Skin of body (tissue), 2 donors: ENCODE measurements around the gene C5orf22. TPM values are rescaled to one million over a fixed set of nuclear protein-coding genes. Genes with fewer than 3 reads are reported as not detected.
"Not testable (repeated sequence)": the region's sequence is repeated elsewhere in the genome, so short reads cannot be mapped to it uniquely, and the experiment has no call there.

Experiments used
- DNase-seq: peaks from one replicate; lab custom pipeline; 2025; lab: John Stamatoyannopoulos, UW
- total RNA-seq: library from RNA; depleted of rRNA; stranded (reverse); fragments of >200 nt; gene quantifications from one replicate; pipeline ENCODE4 v1.2.3, GENCODE V29; 2014

C5orf22 gene
- total RNA-seq, 1 donor from 2014 or later: 14.0 TPM

DNA sequence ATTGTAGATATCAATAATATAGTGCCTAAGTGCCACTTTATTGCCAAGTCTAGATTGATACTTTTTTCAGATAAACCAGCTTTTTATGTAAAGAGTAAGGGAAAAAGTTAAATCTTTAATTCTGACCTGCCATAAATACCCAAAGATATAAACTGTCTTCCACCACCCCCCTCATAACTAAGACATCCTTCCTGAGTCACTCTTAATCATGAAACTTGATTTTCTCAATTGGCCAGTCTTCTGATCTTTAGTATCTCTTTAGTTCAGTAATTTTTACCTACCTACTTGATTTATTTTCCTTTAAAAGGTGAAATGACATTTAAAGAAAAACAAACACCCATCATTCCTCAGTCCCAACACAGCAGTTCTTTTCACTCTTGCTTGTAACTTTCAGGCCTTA is 21.8 kb downstream of the C5orf22 start:
- DNase-seq: no peak

DNA sequence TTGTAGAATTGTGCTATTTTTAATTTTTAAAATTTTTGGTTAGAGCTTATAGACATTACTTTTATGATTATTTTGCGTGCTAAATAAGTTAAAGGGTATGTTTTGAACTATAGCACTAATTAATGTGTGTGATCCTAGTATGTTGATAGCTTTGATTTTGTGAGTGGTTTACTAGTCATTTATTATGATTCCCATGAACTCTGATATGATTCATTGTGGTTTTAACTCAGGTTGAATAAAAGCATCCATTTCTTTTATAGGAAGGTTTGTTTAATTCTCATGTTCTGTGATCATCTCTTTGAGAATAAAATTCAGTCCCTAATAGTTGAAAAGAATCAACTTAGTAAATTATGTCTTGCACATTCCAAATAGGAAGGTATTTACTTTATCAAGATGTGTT is 22.5 kb downstream of the C5orf22 start:
- no peak for DNase-seq

DNA sequence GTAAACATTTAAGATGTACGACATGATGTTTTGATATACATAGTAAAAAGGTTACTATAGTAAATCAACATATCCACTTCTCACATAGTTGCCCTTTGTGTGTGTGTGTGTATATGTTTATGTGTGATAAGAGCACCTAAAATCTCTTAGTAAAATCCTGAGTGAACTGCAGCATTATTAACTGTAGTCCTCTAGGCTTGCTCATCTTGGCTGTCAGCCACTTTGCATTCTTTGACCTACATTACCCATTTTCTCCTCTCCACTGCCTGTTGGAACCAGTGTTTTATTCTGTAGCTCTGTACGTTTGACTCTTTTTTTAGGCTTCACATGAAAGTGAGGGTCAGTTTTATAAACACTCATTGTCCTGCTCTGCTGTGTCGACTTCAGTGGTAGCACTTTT is 24.4 kb downstream of the C5orf22 start:
- DNase-seq: no peak

DNA sequence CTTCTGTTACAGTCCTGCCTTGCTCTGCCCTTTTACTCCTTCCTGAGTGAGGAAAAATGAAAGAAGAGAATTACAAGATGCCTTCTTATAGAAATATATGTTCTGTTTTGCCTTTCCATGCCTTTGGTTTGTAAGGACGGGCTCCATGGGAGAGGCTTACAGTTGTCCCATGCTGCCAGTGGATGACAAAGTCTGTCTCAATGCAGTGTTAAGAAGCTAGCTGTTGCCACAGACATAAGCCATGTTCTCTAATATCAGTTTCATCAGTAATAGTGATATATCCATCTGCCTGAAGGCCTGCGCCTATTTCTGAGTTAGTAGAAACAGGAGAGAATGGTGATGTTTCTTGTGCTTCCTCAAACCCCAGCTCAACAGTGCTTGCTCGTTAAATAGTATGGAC is 27.8 kb downstream of the C5orf22 start:
- no peak for DNase-seq

DNA sequence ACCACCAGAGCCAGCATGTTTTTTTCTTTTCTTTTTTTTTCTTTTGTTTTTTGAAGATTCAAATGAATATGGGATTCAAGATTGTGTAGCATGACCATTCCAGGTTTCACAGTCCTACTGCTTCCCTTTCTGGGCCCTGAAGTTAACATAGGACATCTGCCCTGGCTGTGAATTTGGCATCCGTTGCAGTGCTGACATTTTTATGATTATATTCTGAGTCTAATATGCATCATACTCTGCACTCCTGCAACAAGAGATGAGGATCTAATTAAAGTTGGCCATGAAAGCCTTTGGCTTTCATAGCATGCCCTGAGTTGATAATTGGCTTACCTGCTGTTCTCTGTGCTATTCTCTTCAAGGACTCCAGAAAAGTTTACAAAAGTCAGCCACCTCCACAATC is 29.8 kb downstream of the C5orf22 start:
- DNase-seq: peak; percentile 41

DNA sequence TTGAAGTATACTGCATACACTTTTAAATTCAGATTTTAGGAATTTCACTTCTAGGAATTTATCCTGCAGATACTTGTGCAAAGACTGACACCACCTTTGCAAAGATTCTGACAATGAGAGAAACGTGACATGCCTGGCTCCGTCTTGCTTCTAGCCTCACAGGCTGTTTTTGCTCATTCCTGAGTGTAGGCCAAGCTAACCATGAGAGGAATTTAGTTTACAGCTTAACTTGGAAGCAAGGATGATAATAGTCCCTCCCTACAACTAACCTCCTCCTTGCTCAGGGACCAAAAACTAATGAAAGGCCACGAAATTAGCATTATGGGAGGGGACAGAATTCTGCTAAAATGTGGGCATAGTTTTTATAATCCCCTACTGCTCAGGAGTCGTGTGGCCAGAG is 31.1 kb downstream of the C5orf22 start:
- no peak for DNase-seq

DNA sequence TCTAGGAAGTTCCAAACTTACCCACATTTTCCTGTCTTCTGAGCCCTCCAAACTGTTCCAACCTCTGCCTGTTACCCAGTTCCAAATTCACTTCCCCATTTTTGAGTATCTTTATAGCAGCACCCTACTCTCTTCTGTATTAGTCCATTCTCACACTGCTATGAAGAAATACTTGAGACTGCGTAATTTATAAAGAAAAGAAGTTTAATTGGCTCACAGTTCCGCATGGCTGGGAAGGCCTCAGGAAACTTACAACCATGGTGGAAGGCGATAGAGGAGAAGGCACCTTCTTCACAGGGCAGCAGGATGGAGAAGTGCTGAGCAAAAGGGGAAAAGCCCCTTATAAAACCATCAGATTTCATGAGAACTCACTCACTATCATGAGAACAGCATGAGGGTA is 34.3 kb downstream of the C5orf22 start:
- not testable (repeated sequence) for DNase-seq

DNA sequence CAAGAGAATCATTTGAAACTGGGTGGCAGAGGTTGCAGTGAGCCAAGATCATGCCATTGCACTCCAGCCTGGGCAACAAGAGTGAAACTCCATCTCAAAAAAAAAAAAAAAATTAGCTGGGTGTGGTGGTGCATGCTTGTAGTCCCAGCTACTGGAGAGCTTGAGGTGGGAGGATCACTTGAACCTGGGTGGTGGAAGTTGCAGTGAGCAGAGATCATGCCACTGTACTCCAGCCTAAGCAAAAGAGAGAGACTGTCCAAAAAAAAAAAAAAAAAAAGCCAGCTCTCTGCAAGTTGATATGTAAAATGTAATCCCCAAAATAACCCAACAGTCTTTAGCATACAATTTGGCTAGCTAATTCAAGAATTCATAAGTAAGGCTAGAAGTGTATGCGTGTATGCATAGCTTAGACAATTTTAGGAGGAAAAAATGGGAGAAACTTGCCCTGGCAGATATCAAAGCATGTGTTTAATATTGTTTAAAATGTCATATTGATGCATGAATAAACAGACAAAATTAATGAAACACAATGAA is 36.3 kb downstream of the C5orf22 start:
- DNase-seq: no peak

DNA sequence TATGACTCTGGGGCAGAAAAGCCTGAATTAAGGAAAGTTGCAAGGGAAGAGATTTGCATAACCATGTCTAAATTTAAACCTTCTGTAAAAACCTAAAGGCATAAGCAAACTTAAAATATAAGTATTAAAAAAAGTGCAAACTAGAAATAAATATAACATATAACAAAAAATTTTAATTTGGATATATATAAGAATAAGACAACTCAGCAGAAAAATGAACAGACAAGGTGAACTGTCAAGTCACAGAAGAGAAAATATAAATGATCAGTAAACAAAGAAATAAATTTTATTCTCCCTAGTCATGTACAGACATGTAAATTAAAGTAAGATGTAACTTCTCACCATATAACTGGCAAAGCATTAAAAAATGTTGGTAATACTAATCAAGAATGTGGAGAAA is 37.0 kb downstream of the C5orf22 start:
- no peak for DNase-seq

DNA sequence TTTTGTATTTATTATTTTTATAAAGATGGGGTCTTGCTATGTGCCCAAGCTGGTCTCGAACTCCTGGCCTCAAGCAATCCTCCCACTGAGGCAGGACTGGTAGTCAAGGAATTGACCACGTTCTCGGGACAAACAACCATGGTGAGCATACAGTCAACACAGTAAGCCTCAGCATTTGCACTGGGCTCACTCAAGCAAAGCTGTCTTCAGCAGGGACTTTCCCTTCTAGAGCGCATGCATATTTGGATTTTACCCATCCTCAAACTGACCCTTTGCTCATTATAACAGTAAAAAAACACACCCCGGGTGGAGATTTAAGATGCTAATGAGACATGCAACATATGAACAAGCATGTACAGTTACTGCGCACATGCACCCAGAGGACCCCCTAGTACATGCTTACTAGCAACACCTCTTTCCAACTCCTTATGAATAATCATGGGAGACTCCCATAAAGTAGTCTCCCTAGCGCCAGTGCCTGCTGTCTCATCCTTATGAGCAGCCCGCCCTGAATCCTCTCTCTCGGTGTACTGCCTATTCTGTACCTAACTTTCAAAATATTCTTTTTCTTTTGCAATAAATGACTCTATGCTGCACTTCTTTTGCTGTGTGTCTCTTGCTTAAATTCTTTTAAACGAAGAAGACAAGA is 41.5 kb downstream of the C5orf22 start:
- DNase-seq: no peak

DNA sequence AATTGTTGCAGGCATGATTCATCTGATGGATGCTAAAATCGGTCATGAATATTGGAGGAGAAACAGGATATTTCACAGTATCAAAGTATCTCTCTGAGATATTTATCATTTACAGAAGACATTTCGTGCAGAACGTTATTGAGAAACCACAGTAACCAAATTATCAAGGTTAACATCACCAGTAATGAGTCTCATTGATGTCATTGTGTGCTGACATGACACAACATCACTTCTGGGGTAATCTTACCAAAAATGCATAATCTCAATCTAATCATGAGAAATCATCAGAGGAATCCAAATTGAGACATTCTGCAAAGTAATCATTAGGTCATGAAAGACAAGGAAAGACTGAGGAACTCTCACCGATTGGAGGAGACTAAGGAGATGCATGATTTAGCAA is 42.7 kb downstream of the C5orf22 start:
- no peak for DNase-seq

DNA sequence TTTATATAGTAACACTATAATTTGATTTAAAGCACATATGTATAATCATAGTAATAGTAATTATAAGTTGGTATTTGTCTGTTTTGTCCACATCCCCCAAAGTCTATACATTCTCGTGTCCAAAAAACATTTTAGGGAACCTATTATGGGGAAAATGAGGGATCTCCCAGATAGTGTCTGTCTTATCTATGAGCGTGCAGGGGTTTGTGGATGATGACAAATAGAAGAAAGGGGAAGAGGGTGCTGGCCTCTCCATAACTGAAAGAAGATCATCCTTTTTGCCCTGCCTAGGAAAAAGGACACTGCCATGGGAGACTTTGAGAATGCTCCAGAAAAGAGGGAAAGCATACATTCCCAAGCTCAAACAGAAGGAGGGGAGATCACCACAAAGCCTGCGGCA is 45.3 kb downstream of the C5orf22 start:
- DNase-seq: no peak

DNA sequence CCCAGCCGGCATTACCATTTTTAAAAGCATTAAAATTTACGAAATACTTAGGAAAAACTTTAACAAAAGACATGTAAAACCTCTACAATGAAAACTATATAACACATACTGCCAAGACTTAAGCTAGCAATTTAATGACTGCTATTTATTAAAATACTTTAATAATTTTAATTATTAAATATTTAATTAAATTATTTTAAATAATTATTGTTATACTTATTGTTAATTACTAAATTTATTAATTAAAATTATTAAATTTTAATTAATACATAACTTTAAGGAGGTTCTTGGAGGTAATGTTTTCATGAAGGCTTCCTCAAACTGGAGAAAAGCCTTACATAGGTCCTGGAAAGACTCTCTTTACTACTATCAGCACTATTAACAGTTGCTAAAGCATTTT is 47.5 kb downstream of the C5orf22 start:
- no peak for DNase-seq

DNA sequence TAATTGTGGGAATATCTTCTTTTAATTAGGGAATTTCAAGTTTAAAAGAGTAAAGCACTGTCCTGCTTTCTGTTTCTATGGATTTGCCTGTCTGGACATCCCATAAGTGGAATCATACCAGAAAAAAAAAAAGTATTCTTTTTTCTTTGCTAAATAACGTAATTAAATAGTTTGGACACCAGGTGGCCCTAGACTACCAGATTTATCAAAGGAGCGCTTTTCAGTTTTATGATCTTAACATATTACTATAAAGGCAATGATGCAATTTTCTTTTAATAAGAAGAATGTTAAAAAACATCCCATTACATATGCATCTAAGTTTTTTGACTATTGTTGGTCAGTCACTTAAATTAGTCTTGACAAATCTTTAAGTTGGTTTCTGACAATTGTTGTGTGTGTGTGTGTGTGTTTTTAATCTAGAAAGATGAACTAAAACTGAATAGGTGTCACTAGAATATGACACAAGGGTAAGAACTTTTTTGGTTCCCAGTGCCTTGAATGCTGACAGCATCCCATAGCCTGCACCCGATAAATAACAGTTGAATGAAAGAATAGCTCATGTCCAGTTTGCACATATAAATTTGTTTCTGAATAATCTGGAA is 49.5 kb downstream of the C5orf22 start:
- peak; percentile 53 for DNase-seq

DNA sequence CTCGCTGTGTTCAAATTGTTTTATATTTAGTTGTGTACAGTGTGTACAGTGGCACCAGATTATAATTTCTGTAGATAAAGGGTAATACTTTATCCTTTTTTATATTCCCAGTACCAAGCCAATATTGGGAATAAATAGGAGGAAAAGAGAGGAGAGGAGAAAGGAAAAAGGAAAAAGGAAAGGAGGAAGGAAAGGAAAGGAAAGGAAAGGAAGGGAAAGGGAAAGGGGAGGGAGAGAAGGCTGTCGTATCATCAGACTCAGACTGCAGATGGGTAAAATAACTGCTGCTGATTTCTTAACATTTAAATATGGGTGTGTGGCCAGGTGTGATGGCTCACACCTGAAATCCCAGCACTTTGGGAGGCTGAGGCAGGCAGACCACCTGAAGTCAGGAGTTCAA is 51.0 kb downstream of the C5orf22 start:
- DNase-seq: no peak

DNA sequence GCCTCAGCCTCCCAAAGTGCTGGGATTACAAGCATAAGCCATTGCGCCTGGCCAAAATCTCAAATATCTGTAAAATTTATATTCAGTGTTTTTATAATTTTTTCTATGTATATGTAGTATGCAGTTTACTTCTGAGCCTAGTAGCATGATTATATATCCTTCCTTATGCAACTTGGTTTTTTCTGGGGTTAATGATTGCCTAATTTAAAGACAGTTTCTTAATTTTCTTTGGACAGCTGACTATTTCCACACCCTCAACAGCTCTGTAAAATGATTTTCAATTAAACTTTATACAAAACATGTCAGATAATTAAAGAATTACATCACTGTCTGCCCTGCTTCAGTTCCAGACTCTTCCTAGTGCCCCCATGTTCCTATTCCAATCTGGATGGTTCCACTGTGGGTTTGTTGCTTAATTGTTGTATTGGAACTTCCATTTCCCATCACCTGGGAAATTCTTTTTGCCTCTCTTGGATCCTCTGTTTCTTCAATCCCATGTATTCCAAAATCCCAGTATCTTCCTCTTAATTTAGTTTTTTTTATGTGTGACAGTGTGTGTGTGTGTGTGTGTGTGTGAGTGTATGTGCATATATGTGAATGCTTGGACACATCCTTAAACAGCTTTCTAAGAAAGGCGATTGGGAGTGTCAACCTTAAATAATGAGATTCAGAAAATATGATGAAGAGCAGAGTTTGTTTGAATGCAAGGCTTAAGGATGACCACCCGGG is 53.2 kb downstream of the C5orf22 start:
- no peak for DNase-seq

DNA sequence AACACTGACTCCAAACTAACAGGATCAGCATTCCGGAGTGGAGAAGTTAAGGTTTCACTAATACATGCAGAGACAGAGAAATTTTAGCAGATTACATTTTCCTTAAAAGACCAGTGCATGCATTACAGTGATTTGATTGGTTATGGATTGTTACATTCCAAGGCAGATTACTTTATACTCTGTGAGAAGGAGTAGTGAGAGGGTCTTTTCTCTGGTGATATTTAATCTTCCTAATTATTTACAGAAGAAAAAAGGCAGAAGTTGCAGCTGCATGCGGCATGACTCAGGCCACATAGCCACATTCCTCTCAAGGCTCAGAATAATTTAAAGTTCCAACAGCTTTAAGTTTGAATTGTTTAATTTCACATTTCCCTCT is 53.8 kb downstream of the C5orf22 start:
- no peak for DNase-seq

DNA sequence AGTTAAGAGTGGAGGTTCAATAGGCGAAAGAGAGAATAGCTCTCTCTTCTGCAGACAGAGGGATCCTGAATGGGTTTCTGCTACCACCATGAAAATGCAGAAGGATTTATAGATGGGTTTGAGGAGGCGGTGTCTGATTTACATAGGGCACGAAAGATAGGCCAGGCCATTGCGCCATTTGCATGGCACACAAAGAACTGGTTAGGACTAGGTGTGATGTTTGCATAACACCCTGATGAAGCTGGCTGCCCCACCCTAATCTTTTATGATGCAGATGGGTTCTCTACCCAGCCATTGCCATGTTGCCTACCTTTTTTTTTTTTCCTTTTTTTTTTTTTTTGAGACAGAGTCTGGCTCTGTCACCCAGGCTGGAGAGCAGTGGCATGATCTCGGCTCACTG is 55.4 kb downstream of the C5orf22 start:
- DNase-seq: no peak

DNA sequence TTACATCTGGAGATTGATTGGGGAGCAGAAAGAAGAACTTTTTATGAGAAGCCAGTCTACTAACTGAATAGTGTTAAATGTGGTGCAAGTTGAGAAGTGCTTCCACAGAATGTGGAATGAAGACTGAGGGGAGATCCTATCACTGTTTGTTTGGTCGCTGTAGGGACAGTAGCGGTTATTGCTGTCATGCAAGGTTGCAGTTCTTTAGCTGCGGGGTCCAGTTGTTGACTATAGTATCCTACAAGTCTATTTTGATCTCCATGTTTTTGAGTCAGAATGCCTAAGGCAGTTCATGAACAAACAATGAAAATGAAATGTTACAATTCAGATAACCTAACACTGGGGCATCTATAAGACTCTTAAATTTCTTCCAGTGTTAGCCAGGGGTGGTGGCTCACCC is 61.6 kb downstream of the C5orf22 start:
- DNase-seq: no peak

DNA sequence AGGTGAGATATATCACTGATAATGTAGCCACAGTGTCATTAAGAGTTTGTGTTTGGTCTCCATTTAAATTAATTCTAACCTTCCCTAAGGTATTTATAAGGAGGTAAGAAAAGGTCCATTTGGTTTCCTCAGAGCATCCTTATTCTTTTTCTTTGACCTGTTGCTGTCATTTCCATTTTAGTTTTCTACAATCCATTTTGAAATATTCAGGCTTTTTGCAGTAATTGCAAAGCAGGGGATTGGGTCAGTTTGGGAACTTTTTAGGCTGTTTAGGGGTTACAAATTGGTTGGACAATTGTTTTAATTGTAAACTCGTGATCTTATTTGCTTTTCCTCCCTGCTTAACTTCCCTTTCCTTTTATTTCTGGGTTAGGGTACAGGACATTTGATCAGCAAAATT is 64.3 kb downstream of the C5orf22 start:
- DNase-seq: no peak

DNA sequence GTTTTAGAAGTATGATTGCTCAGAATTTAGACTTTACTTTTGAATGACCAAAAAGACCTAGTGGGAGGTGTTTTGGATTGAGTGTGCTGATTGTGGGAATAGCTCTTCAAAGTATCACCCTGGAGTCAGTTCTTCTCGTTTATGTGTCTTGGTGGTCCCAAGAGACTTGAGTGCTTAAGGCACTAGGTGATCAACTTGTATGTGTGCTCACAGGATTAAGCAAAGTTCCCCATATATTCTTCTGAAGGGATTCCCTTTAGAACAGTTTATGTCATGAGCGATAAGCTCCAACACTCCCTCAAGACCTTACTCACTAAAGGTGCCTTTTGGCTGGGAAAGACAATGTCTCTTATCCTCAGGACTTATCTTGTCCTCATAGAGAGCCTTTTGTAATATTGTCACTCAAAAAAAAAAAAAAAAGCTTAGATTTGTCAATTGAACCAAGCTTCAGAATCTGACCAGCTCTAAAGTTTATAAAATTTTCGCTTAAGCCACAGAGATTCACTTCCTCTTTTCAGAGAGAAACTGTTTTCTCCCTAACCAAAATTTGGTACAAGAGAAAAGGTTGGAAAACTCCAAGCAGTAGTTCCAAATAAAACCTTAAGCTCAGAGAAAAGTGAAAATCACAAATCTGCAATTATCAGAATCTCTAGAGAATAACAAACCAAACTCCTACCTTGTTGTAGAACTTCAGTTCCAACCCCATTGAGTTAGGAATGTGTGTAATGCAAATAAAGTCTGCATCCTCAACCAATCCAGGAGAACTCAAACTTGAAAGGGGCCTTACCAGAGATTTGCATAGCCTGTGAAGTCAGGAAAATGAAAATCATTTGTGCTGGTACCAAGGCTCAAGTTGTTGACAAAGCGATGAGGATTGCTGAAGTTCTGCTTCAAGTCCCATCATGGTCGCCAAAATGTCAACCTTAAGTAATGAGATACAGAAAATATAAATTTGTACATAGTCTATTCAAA is 66.8 kb downstream of the C5orf22 start:
- no peak for DNase-seq

DNA sequence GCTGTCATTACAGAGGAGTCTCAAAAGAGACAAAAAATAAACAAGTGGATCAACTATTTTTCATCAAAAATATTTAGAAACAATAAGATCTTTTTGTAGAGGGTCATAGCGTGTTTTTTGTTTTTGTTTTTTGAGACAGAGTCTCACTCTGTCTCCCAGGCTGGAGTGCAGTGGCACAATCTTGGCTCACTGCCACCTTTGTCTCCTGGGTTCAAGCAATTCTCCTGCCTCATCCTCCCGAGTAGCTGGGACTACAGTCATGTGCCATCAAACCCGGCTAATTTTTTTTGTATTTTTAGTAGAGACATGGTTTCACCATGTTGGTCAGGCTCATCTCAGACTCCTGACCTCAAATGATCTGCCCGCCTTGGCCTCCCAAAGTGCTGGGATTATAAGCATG is 70.2 kb downstream of the C5orf22 start:
- DNase-seq: not testable (repeated sequence)
